OCI-LY7 (cell line): ENCODE data around the gene EEIG1. TPM values are rescaled to one million over a fixed set of nuclear protein-coding genes. Genes with fewer than 3 reads are reported as not detected.
A peak's percentile ranks its signal among the peaks of the same experiment; 100 is the strongest.

Experiments used
- BruUV-seq: library from RNA; stranded (reverse); fragments of 400-500 nt; replicated peaks from 2 replicates; lab custom pipeline; 2021; lab: Mats Ljungman, UMichigan
- CTCF ChIA-PET: fragments of 300-600 bp; sonication (Branson Sonifier 250); formaldehyde crosslinking; loops from one replicate; lab custom pipeline; 2022; ENCODE audit warnings: antibody characterized with exemption; ENCODE audit not compliant: unreplicated experiment; lab: Charles Lee
- POLR2A ChIA-PET: fragments of 300-600 bp; sonication (Branson Sonifier 250); formaldehyde crosslinking; loops from one replicate; lab custom pipeline; 2022; ENCODE audit warnings: antibody characterized with exemption; lab: Charles Lee
- DNase-seq: peaks from one replicate; pipeline ENCODE4 v3.0.0-alpha.2; 2015; ENCODE audit warnings: low spot score
- H2AFZ ChIP-seq: fragments of 200-600 bp; sonication (generic), shearing (Covaris generic); 2 replicates; pipeline ENCODE4 v1.6.1; 2014; ENCODE audit warnings: mild to moderate bottlenecking, antibody characterized with exemption, low read length, moderate library complexity
- H3K27ac ChIP-seq: fragments of 200-600 bp; sonication (generic); 2 replicates; pipeline ENCODE4 v1.5.1; 2014; ENCODE audit warnings: mixed run types, low read depth, mild to moderate bottlenecking, moderate library complexity, low read length, inconsistent platforms; ENCODE audit not compliant: poor library complexity, severe bottlenecking
- H3K36me3 ChIP-seq: fragments of 200-600 bp; sonication (generic); 2 replicates; pipeline ENCODE4 v1.6.1; 2014; ENCODE audit warnings: mild to moderate bottlenecking, antibody characterized with exemption, low read length, moderate library complexity, mixed read lengths; ENCODE audit not compliant: insufficient read depth
- H3K4me1 ChIP-seq: fragments of 200-600 bp; sonication (generic); 2 replicates; pipeline ENCODE4 v1.5.1; 2014; ENCODE audit warnings: mild to moderate bottlenecking, low read length; ENCODE audit not compliant: insufficient read depth, poor library complexity, severe bottlenecking
- H3K4me2 ChIP-seq: fragments of 200-600 bp; sonication (generic); 2 replicates; pipeline ENCODE4 v1.6.1; 2014; ENCODE audit warnings: mild to moderate bottlenecking, low read length
- H3K4me3 ChIP-seq: fragments of 200-600 bp; sonication (generic); 2 replicates; pipeline ENCODE4 v1.5.1; 2014; ENCODE audit warnings: mild to moderate bottlenecking, low read depth, low read length; ENCODE audit not compliant: poor library complexity, severe bottlenecking
- H3K79me2 ChIP-seq: fragments of 200-600 bp; sonication (generic); 2 replicates; pipeline ENCODE4 v1.6.1; 2016; ENCODE audit warnings: low read depth, mild to moderate bottlenecking, low read length, moderate library complexity, mixed read lengths; ENCODE audit not compliant: insufficient read depth
- H3K9me2 ChIP-seq: fragments of 200-600 bp; sonication (generic); 2 replicates; pipeline ENCODE4 v1.6.1; 2016; ENCODE audit warnings: mild to moderate bottlenecking, low read length, mixed read lengths; ENCODE audit not compliant: insufficient read depth
- H3K9me3 ChIP-seq: fragments of 200-600 bp; sonication (generic); 2 replicates; pipeline ENCODE4 v1.6.1; 2014; ENCODE audit warnings: mild to moderate bottlenecking, mixed run types, low read length, mixed read lengths
- H4K20me1 ChIP-seq: fragments of 200-600 bp; sonication (generic); 2 replicates; pipeline ENCODE4 v1.6.1; 2014; ENCODE audit warnings: mild to moderate bottlenecking, antibody characterized with exemption, low read length, moderate library complexity, mixed read lengths; ENCODE audit not compliant: insufficient read depth
- EZH2phosphoT487 ChIP-seq: fragments of 200-600 bp; sonication (generic); IDR thresholded peaks from 2 replicates; pipeline ENCODE4 v1.6.1; 2018; ENCODE audit warnings: low read depth, borderline replicate concordance, mild to moderate bottlenecking, mixed run types, antibody characterized with exemption, low read length, moderate library complexity, mixed read lengths
- intact Hi-C: fragments of 100-400 bp; cut with micrococcal nuclease; formaldehyde crosslinking; loops from one replicate; pipeline ENCODE4 v1.10.0; 2022; ENCODE audit not compliant: unreplicated experiment
- total RNA-seq, 2 experiments: library from RNA; depleted of rRNA in 1 of 2; stranded (reverse); fragments of >200 nt in 1 of 2; shearing (Covaris generic) in 1 of 2; gene quantifications; 2 replicates each; pipeline ENCODE4 v1.2.3, GENCODE V29; 2014 to 2022
- TF ChIP-seq, protein P1 (sequence below): fragments of 200-600 bp; sonication (generic); conservative IDR thresholded peaks from 2 replicates; pipeline ENCODE4 v1.5.1; 2014; ENCODE audit warnings: mild to moderate bottlenecking, antibody characterized with exemption, low read length, moderate library complexity, mixed read lengths

EEIG1 gene
- total RNA-seq, 2 experiments from 2014 or later = 25.8 to 60.1 TPM

DNA sequence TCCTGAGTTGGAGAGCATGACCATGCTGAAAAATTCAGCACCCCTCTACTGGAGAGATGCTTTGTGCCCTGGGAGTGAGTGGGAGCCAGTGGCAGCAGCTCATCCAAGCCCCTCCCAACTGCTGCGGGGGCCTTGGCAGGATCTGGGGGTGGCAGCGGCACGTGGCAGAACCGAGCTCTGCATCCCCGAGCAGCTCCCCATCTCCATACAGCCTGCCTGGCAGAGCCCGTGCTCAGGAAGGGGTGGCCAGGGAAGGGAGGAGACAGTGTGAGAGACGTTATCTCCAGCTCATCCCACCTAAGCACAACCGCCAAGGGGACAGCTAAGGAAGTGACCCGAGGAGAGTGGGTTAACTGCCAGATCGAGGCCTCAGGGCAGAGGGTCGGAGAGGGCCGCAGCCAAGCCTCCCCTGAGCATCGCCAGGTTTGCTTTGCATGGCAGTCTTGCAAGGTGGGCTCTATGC, 25.9 kb downstream of the EEIG1 start:
- Histone ChIP-seq H3K27ac (no peak overlapping the region), H2AFZ (no peak overlapping the region), H3K4me1 (peaks cover 16% of the 10 kb centered on the region), H3K4me2 (peak overlapping the region; percentile 13; the same call in 1 of the 2 replicates), H3K9me3 (no peaks in the 10 kb centered on the region; the same call in 1 of the 2 replicates), H4K20me1 (0 out of 2 replicates have a peak, but pooled peaks cover 9% of the 10 kb centered on the region), H3K36me3 (peaks cover 54% of the 10 kb centered on the region), H3K9me2 (no peaks in the 10 kb centered on the region), H3K4me3 (no peak overlapping the region), H3K79me2 (peaks cover 76% of the 10 kb centered on the region)
- DNase-seq = no peak
- POLR2A ChIA-PET = interaction anchor here (0.5 to 3.5 kb wide), 3 partner anchors 8 to 687 kb away, joined by 3 to 12 read pairs (median 3); no protein-coding TSS in a partner anchor
- TF ChIP-seq, protein P1, sequence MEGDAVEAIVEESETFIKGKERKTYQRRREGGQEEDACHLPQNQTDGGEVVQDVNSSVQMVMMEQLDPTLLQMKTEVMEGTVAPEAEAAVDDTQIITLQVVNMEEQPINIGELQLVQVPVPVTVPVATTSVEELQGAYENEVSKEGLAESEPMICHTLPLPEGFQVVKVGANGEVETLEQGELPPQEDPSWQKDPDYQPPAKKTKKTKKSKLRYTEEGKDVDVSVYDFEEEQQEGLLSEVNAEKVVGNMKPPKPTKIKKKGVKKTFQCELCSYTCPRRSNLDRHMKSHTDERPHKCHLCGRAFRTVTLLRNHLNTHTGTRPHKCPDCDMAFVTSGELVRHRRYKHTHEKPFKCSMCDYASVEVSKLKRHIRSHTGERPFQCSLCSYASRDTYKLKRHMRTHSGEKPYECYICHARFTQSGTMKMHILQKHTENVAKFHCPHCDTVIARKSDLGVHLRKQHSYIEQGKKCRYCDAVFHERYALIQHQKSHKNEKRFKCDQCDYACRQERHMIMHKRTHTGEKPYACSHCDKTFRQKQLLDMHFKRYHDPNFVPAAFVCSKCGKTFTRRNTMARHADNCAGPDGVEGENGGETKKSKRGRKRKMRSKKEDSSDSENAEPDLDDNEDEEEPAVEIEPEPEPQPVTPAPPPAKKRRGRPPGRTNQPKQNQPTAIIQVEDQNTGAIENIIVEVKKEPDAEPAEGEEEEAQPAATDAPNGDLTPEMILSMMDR = no peak
- CTCF ChIA-PET = interaction anchor here (0.6 to 3.0 kb wide), 6 partner anchors 11 to 89 kb away, joined by 3 to 15 read pairs (median 4); no protein-coding TSS in a partner anchor
- no TSS peak for BruUV-seq
- intact Hi-C loops = loop anchor here (1.0 kb wide), 2 partner anchors 24 to 80 kb away; no protein-coding TSS in a partner anchor

DNA sequence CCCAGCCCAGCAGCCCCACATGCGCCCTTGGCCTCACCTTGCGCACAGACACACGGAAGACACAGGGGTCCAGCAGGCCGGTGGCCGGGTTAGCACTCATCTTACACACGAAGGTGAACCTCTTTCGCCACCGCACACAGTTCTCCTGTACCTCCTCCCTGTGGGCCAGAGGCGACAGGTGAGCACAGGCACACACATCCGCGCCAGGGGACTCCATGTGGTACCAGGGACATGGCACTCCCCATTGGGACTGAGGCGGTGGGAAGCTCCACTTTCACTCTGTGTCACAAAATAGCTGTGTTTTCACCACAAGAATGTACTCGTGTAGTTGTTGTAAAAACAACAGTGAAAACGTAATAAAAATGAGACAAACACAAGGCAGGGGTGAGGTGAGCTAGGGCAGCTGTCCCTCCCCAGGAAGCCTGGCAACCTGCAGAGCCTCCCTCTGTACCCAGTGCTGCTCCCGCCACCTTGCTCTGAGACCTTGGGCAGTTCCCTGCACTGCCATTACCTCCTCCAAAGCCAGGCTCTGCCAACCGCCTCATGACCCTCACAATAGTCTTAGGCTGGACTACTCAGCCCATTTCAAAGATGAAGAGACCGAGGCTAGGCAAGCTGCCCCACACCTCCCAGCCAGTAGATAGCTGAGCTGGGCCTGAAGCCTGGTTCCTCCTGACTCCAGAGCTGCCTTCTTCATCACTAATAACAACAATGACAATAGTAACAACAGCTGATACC, 26.9 kb downstream of the EEIG1 start:
- Histone ChIP-seq H3K4me3 (no peak overlapping the region), H3K27ac (no peak overlapping the region), H3K9me3 (no peaks in the 10 kb centered on the region; the same call in 1 of the 2 replicates), H3K4me1 (peaks cover 16% of the 10 kb centered on the region), H3K9me2 (no peaks in the 10 kb centered on the region), H3K4me2 (no peak overlapping the region), H3K79me2 (peaks cover 69% of the 10 kb centered on the region), H3K36me3 (peaks cover 52% of the 10 kb centered on the region), H2AFZ (no peak overlapping the region), H4K20me1 (0 out of 2 replicates have a peak, but pooled peaks cover 9% of the 10 kb centered on the region)
- intact Hi-C loops = no loop called here
- TF ChIP-seq, protein P1 = no peak
- TF ChIP-seq EZH2phosphoT487 = no peak
- no TSS peak for BruUV-seq
- ChIA-PET CTCF (interaction anchor here (0.6 to 3.0 kb wide), 4 partner anchors 10 to 80 kb away, joined by 3 to 15 read pairs (median 5); no protein-coding TSS in a partner anchor), POLR2A (interaction anchor here (1.2 to 3.5 kb wide), 2 partner anchors 8 to 81 kb away, joined by 3 to 12 read pairs; no protein-coding TSS in a partner anchor)
- DNase-seq = no peak
